Measurements from ENCODE around the gene MRPL11. TPM values are rescaled to one million over a fixed set of nuclear protein-coding genes. Genes with fewer than 3 reads are reported as not detected.

MRPL11 gene
- polyA plus RNA-seq, 1 donor (not counting 4 experiments of a cell fraction or from before 2014, with no cell fraction given), result 51.7 TPM

DNA sequence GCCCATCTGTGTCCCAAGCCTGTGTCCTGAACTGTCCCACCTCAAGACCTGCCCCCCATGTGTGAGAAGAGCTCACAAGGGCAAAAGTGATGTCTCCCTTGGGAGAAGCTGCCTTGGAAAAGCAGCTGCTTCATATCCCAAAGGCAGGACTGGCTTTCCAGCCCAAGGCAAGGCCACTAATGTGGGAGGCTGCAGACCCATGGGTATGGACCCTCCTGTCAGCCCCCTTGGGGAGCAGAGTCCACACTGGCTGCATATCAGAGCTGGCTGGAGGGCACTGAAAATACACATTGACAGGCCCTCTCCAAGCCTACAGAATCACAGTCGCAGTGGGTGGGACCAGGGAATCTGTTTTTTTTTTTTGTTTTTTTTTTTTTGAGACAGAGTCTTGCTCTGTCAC is 30.8 kb upstream of the MRPL11 start:
- Histone ChIP-seq H3K4me3 (ENCODE audit: control insufficient read depth in 2 of 3, extremely low read depth in 1 of 3, insufficient read depth in 2 of 3, low read depth in 1 of 3, low read length in 3 of 3) (no peak overlapping the region), H3K27me3 (ENCODE audit: control insufficient read depth, extremely low read depth, insufficient read depth, low read length) (no peaks in the 10 kb centered on the region), H3K9me3 (ENCODE audit: control insufficient read depth, low read depth, low read length) (no peaks in the 10 kb centered on the region), H3K4me1 (ENCODE audit: control insufficient read depth, extremely low read depth, insufficient read depth, low read length) (peaks cover 14% of the 10 kb centered on the region), H3K36me3 (ENCODE audit: control insufficient read depth in 2 of 2, extremely low read depth in 1 of 2, insufficient read depth in 2 of 2, low read length in 2 of 2) (peaks cover 4 to 13% of the 10 kb centered on the region in 2 experiments), H3K9me1 (ENCODE audit: control insufficient read depth, extremely low read depth, insufficient read depth, low read length) (no peaks in the 10 kb centered on the region), H3K79me2 (ENCODE audit: control insufficient read depth, insufficient read depth, low read length) (no peaks in the 10 kb centered on the region), H3K27ac (ENCODE audit: control insufficient read depth, insufficient read depth, low read length) (no peak overlapping the region), H2AFZ (ENCODE audit: control insufficient read depth, low read length) (no peak overlapping the region), H3K4me2 (ENCODE audit: control insufficient read depth, extremely low read depth, insufficient read depth, low read depth, low read length) (no peak overlapping the region), H3K9ac (ENCODE audit: control insufficient read depth, extremely low read depth, insufficient read depth, low read length) (no peak overlapping the region), H4K20me1 (ENCODE audit: control insufficient read depth, extremely low read depth, insufficient read depth, low read length) (no peaks in the 10 kb centered on the region)
- dilution Hi-C loops (cut with MboI; ENCODE audit: extremely low pct_ligation_motif_present, low sequenced_read_pairs), result no loop called here
- FAIRE-seq (no peak), DNase-seq (ENCODE audit: low read depth, low spot score) (no peak)
- no peak for TF ChIP-seq CTCF (optimal IDR thresholded peaks at IDR 0.05 in 1 of 3, IDR thresholded peaks at IDR 0.05 in 1 of 3, conservative IDR thresholded peaks at IDR 0.05 in 1 of 3; ENCODE audit: extremely low read depth in 1 of 3, insufficient read depth in 2 of 3, low read length in 3 of 3)
- no peak for TF ChIP-seq EZH2 (IDR thresholded peaks at IDR 0.05; ENCODE audit: low read length)

DNA sequence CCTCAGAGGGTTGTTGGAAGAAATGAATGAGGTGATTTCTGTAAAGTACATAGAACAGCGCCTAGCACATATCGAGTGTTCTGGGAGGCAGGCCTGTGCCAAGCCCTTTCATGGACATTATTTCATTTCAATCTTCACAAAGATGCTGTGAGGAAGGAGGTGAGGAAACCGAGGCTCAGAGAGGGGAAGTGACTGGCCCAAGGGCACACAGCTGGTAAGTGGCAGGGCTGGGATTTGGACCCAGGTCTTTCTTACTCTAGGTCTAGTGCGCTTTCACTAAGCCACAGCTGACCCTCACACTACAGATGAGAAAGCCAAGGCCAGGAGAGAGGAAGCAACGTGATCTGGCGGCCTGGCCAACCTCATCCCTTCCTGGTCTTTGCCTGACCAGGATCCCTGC is 30.0 kb upstream of the MRPL11 start:
- no peaks in the 10 kb centered on the region for H3K9me1 ChIP-seq (ENCODE audit: control insufficient read depth, extremely low read depth, insufficient read depth, low read length)
- no peak for DNase-seq (ENCODE audit: low read depth, low spot score)
- H3K4me1 ChIP-seq (ENCODE audit: control insufficient read depth, extremely low read depth, insufficient read depth, low read length), result peaks cover 7% of the 10 kb centered on the region
- H3K9me3 ChIP-seq (ENCODE audit: control insufficient read depth, low read depth, low read length), result no peaks in the 10 kb centered on the region
- no peaks in the 10 kb centered on the region for H4K20me1 ChIP-seq (ENCODE audit: control insufficient read depth, extremely low read depth, insufficient read depth, low read length)
- FAIRE-seq, result no peak
- H2AFZ ChIP-seq (ENCODE audit: control insufficient read depth, low read length), result no peak overlapping the region
- no peak overlapping the region for H3K4me2 ChIP-seq (ENCODE audit: control insufficient read depth, extremely low read depth, insufficient read depth, low read depth, low read length)
- TF ChIP-seq EZH2 (IDR thresholded peaks at IDR 0.05; ENCODE audit: low read length), result no peak
- no peak for TF ChIP-seq CTCF (optimal IDR thresholded peaks at IDR 0.05 in 1 of 3, IDR thresholded peaks at IDR 0.05 in 1 of 3, conservative IDR thresholded peaks at IDR 0.05 in 1 of 3; ENCODE audit: extremely low read depth in 1 of 3, insufficient read depth in 2 of 3, low read length in 3 of 3)
- no peaks in the 10 kb centered on the region for H3K79me2 ChIP-seq (ENCODE audit: control insufficient read depth, insufficient read depth, low read length)
- no peak overlapping the region for H3K27ac ChIP-seq (ENCODE audit: control insufficient read depth, insufficient read depth, low read length)
- H3K9ac ChIP-seq (ENCODE audit: control insufficient read depth, extremely low read depth, insufficient read depth, low read length), result no peak overlapping the region
- no peak overlapping the region for H3K4me3 ChIP-seq (ENCODE audit: control insufficient read depth in 2 of 3, extremely low read depth in 1 of 3, insufficient read depth in 2 of 3, low read depth in 1 of 3, low read length in 3 of 3)
- peaks cover 4 to 13% of the 10 kb centered on the region in 2 experiments for H3K36me3 ChIP-seq (ENCODE audit: control insufficient read depth in 2 of 2, extremely low read depth in 1 of 2, insufficient read depth in 2 of 2, low read length in 2 of 2)
- H3K27me3 ChIP-seq (ENCODE audit: control insufficient read depth, extremely low read depth, insufficient read depth, low read length), result no peaks in the 10 kb centered on the region
- dilution Hi-C loops (cut with MboI; ENCODE audit: extremely low pct_ligation_motif_present, low sequenced_read_pairs), result no loop called here
